Ovary (tissue), 9 donors: ENCODE data around the gene CPXM2. TPM values are rescaled to one million over a fixed set of nuclear protein-coding genes. Genes with fewer than 3 reads are reported as not detected.

ENCODE experiments used
- DNase-seq, 5 donors: peaks; one replicate each; pipeline ENCODE4 v3.0.0-alpha.2; 2019 to 2020
- H3K27ac ChIP-seq, 2 donors: fragments of 200-600 bp; one replicate each; pipeline versions ENCODE4 v1.5.1 to v1.8.0; 2019 to 2022
- H3K27me3 ChIP-seq: fragments of 200-600 bp; one replicate; pipeline ENCODE4 v1.8.0; 2022
- H3K36me3 ChIP-seq: fragments of 200-600 bp; sonication (generic); one replicate; pipeline ENCODE4 v1.5.1; 2019
- H3K4me1 ChIP-seq: one replicate; pipeline ENCODE4 v1.8.1; 2013; ENCODE audit warnings: mild to moderate bottlenecking, moderate library complexity; ENCODE audit not compliant: insufficient read depth
- H3K4me3 ChIP-seq: fragments of 200-600 bp; sonication (generic); one replicate; pipeline ENCODE4 v1.5.1; 2017
- H3K9me3 ChIP-seq, 2 donors: fragments of 200-600 bp in 1 of 2; sonication (generic) in 1 of 2; one replicate each; pipeline versions ENCODE4 v1.5.1 to v1.8.1; 2013 to 2019; ENCODE audit warnings: mild to moderate bottlenecking in 1 of 2, moderate library complexity in 1 of 2
- EP300 ChIP-seq: sonication (generic); formaldehyde crosslinking; IDR thresholded peaks from one replicate; pipeline ENCODE4 v1.6.1; 2017; ENCODE audit warnings: antibody characterized with exemption
- POLR2A ChIP-seq: fragments of 450-650 bp; IDR thresholded peaks from one replicate; pipeline ENCODE4 v1.6.1; 2017; ENCODE audit warnings: antibody characterized with exemption, mild to moderate bottlenecking, moderate library complexity
- WGBS, 3 donors: extraction: QIAGEN DNeasy Blood & Tissue Kit in 1 of 3; methylation state at CpG; one replicate each; pipeline versions ENCODE4 v1.1.5 to v1.1.7; 2013 to 2017; 5-methylcytosine and 5-hydroxymethylcytosine counted together
- intact Hi-C, 4 donors: fragments of 100-400 bp; cut with DNase I; formaldehyde crosslinking; loops; one replicate each; pipeline versions ENCODE4 v1.11.0 to v1.15.1; 2022 to 2023
- polyA plus RNA-seq, 2 donors: library from polyadenylated mRNA; stranded (reverse); fragments of 200-250 nt in 1 of 2; fragments of 350-450 nt in 1 of 2; fragmentation: Illumina TruSeq in 1 of 2; extraction: RNeasy Lipid Tissue Mini Kit (QIAGEN cat#74804) in 1 of 2; gene quantifications; one replicate each; pipeline ENCODE4 v1.2.3, GENCODE V29; 2013 to 2014
- total RNA-seq, 7 donors: library from RNA; depleted of rRNA in 2 of 7; stranded (reverse); fragments of >200 nt in 2 of 7; fragmentation: NEBNext Ultra II Directional in 3 of 7; extraction: Animal tissue kit (Norgen Biotek cat#: 25700) in 3 of 7; gene quantifications; one replicate each; pipeline versions ENCODE4 v1.1.0 to v1.2.4, GENCODE V29; 2016 to 2023
- TF ChIP-seq, protein P1 (sequence below), 3 donors: fragments of 450-650 bp in 2 of 3; fragments of 200-600 bp in 1 of 3; IDR thresholded peaks; one replicate each; pipeline versions ENCODE4 v1.5.1 to v1.8.0; 2016 to 2022; ENCODE audit warnings: antibody characterized with exemption in 3 of 3, mild to moderate bottlenecking in 1 of 3
- donor health status: DM: no; HTN: no; CAD: no; lungs with moderate emphysema.
- donor health status: DM: no; HTN: no; CAD: no.
- donor health status: Bipolar disorder and iron deficiency.
- donor health status: DM: yes; HTN: yes; CAD: no.
- donor health status: DM: no; HTN: no; CAD: no.
- donor health status: DM: yes; HTN: yes; CAD: no.

CPXM2 gene
- total and polyA plus RNA-seq, 9 donors, result 5.5 to 66.0 (median 13.3) TPM

DNA sequence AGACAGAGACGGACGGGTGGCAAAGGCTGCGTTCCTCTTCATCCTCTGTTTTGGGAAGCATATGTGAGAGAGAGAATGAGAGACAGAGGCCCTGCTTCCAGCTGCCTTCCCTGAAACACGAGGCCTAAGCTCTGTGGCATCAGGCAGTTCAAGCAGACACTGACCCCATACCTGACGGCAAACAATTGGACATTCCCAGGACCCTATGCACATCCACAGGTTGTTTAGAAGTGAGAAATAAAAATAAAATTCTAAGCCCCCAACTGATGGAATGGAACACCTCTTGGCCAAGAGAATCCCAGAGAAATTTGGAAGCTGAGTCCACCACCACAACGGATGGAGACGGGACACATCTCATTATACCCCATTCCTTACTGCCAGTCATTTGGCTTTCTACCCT lies 105.3 kb downstream of the CPXM2 start:
- no peak for DNase-seq
- Histone ChIP-seq H3K4me3 (no peak overlapping the region), H3K27ac (no peak overlapping the region), H3K4me1 (no peaks in the 10 kb centered on the region), H3K9me3 (no peaks in the 10 kb centered on the region), H3K36me3 (no peaks in the 10 kb centered on the region), H3K27me3 (no peaks in the 10 kb centered on the region)
- TF ChIP-seq POLR2A, result no peak
- TF ChIP-seq, protein P1, sequence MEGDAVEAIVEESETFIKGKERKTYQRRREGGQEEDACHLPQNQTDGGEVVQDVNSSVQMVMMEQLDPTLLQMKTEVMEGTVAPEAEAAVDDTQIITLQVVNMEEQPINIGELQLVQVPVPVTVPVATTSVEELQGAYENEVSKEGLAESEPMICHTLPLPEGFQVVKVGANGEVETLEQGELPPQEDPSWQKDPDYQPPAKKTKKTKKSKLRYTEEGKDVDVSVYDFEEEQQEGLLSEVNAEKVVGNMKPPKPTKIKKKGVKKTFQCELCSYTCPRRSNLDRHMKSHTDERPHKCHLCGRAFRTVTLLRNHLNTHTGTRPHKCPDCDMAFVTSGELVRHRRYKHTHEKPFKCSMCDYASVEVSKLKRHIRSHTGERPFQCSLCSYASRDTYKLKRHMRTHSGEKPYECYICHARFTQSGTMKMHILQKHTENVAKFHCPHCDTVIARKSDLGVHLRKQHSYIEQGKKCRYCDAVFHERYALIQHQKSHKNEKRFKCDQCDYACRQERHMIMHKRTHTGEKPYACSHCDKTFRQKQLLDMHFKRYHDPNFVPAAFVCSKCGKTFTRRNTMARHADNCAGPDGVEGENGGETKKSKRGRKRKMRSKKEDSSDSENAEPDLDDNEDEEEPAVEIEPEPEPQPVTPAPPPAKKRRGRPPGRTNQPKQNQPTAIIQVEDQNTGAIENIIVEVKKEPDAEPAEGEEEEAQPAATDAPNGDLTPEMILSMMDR (IDR thresholded peaks at IDR 0.05), result no peak
- TF ChIP-seq EP300, result no peak
- 86 to 94% (median 93%) methylated on average over 7 of the region's 7 CpGs for WGBS, 3 donors
- intact Hi-C loops, result no loop called here

DNA sequence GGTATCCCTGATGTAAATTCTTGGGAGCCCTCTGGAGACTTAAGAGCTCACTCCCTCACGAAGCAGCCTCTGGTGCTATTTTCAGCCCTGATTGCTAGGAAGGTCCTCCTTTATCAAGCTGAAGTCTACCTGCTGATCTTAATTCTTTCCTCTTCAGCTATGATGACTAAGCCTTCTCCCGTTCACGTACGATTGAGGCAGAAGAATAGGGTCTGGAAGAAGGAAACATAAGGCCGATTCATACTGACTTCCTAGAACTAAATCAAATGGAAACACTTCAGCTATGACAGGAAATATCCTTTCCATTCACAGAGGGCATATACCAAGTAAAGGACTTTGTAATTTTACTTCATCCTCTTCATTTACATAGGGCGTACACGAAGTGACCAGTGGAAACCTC lies 107.0 kb downstream of the CPXM2 start:
- intact Hi-C loops, result no loop called here
- no peaks in the 10 kb centered on the region for H3K4me1 ChIP-seq
- no peak overlapping the region for H3K4me3 ChIP-seq
- H3K27me3 ChIP-seq, result no peaks in the 10 kb centered on the region
- H3K36me3 ChIP-seq, result no peaks in the 10 kb centered on the region
- DNase-seq, result no peak
- no peaks in the 10 kb centered on the region for H3K9me3 ChIP-seq
- H3K27ac ChIP-seq, result no peak overlapping the region
- TF ChIP-seq, protein P1 (IDR thresholded peaks at IDR 0.05), result no peak
- TF ChIP-seq POLR2A, result no peak
- TF ChIP-seq EP300, result no peak
- 85 to 91% (median 89%) methylated on average over 7 of the region's 7 CpGs for WGBS, 3 donors

DNA sequence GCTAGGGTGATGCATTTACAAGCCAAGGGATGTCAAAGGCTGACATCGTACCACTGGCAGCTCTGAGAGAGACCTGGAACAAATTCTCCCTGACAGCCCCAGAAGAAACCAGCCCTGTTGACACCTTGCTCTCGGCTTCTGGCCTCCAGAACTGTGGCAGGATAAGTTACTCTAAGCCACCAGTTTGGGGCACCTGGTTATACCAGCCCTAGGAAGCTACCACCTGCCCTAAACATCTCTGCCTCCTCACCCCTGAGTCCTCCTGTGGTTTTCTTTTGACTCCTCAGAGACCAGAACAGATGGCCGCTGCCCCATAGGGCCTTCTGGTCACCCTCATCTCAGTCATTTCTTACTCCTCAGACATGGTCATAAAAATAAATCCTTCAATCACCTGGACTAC lies 107.4 kb downstream of the CPXM2 start:
- Histone ChIP-seq H3K9me3 (no peaks in the 10 kb centered on the region), H3K4me1 (no peaks in the 10 kb centered on the region), H3K27ac (no peak overlapping the region), H3K36me3 (no peaks in the 10 kb centered on the region), H3K27me3 (no peaks in the 10 kb centered on the region), H3K4me3 (no peak overlapping the region)
- no peak for DNase-seq
- intact Hi-C loops, result no loop called here
- 92 to 95% (median 92%) methylated on average over 3 of the region's 3 CpGs for whole genome bisulfite sequencing, 3 donors
- TF ChIP-seq, protein P1 (IDR thresholded peaks at IDR 0.05), result no peak
- no peak for TF ChIP-seq POLR2A

DNA sequence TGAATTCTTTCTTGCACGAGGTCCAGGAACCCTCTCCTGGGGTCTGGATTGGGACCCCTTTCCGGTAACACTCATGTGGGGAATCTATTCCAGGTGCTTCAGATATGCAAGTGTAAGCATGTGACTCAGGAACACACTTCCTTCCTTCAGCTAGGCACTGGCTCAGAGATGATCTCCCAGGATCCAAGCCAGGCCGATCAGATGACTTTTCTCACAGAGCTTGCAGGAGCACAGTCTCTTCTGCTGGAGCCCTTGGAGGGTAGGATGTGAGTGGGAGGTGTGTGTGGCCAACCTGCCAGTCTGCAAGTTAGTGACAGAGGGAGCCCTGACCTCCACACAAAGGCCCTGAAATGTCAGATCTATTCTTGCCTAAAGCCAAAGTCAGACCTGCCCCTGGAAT lies 108.3 kb downstream of the CPXM2 start:
- Histone ChIP-seq H3K9me3 (no peaks in the 10 kb centered on the region), H3K4me3 (no peak overlapping the region), H3K4me1 (no peaks in the 10 kb centered on the region), H3K36me3 (no peaks in the 10 kb centered on the region), H3K27me3 (no peaks in the 10 kb centered on the region), H3K27ac (no peak overlapping the region)
- DNase-seq, result no peak
- no peak for TF ChIP-seq EP300
- TF ChIP-seq, protein P1 (IDR thresholded peaks at IDR 0.05), result no peak
- TF ChIP-seq POLR2A, result no peak
- WGBS, 3 donors, result 52 to 73% (median 66%) methylated on average over 3 of the region's 3 CpGs
- intact Hi-C loops, result no loop called here

DNA sequence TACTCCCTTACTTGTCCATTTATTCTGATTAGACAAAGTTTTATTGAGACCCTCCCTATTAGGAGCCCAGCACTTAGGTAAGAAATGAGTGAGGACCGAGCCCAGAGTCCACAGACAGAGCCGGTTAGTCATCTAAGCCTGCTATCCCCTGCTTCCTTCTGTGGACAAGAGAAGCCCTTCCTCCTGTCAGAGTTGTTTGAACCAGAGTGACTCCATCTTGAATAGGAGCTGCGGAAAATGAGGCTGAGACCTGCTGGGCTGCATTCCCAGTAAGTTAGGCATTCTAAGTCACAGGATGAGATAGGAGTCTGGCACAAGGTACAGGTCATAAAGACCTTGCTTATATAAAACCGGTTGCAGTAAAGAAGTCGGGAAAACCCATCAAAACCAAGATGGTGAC lies 109.1 kb downstream of the CPXM2 start:
- intact Hi-C loops, result no loop called here
- no peaks in the 10 kb centered on the region for H3K27me3 ChIP-seq
- H3K4me3 ChIP-seq, result no peak overlapping the region
- no peaks in the 10 kb centered on the region for H3K36me3 ChIP-seq
- no peak for DNase-seq
- TF ChIP-seq POLR2A (no peak), EP300 (no peak)
- TF ChIP-seq, protein P1 (IDR thresholded peaks at IDR 0.05), result no peak
- no peaks in the 10 kb centered on the region for H3K9me3 ChIP-seq
- 66 to 80% (median 70%) methylated on average over 5 of the region's 5 CpGs for whole genome bisulfite sequencing, 3 donors
- H3K27ac ChIP-seq, result no peak overlapping the region
- H3K4me1 ChIP-seq, result no peaks in the 10 kb centered on the region
